A549 (cell line): ENCODE measurements around the gene TAS2R60.

Experiments used
- BHLHE40 ChIP-seq: IDR thresholded peaks from 2 replicates; pipeline ENCODE4 v1.6.1; 2012; ENCODE audit warnings: low read depth, low read length, inconsistent platforms
- CHD2 ChIP-seq: fragments of 150-350 bp; IDR thresholded peaks from 2 replicates; pipeline ENCODE4 v1.6.1; 2014; ENCODE audit warnings: low read length; ENCODE audit not compliant: partially characterized antibody
- CTCF ChIP-seq: fragments of >200 bp; sonication (Bioruptor Twin); formaldehyde crosslinking; IDR thresholded peaks from 3 replicates; pipeline ENCODE4 v1.5.1; 2016
- ELK1 ChIP-seq: fragments of 150-350 bp; IDR thresholded peaks from 2 replicates; pipeline ENCODE4 v1.6.1; 2014; ENCODE audit warnings: low read depth, mild to moderate bottlenecking, low read length
- ESRRA ChIP-seq: fragments of 150-350 bp; IDR thresholded peaks from 2 replicates; pipeline ENCODE4 v1.6.1; 2014; ENCODE audit warnings: mild to moderate bottlenecking, low read length, borderline replicate concordance
- JUN ChIP-seq, 2 experiments: fragments of >200 bp; sonication (Bioruptor Twin); formaldehyde crosslinking; IDR thresholded peaks; 2 replicates in 1 of 2; 3 replicates in 1 of 2; pipeline ENCODE4 v1.6.1; 2016 to 2017
- MAFK ChIP-seq: fragments of 450-650 bp; IDR thresholded peaks from 2 replicates; pipeline ENCODE4 v1.6.1; 2014; ENCODE audit not compliant: partially characterized antibody
- NPAS2 ChIP-seq: fragments of 250-450 bp; sonication (Bioruptor Pico); IDR thresholded peaks from 2 replicates; pipeline ENCODE4 v1.8.0; 2022; ENCODE audit warnings: mild to moderate bottlenecking, moderate library complexity, borderline replicate concordance
- POLR2AphosphoS2 ChIP-seq: conservative IDR thresholded peaks from 2 replicates; pipeline ENCODE4 v1.6.1; 2012; ENCODE audit warnings: low read length, improper control_type of control experiment, inconsistent platforms

GRCh38 chr7:143459359-143459758 lies 16.1 kb downstream of the TAS2R60 start:
- TF ChIP-seq NPAS2 (CRISPR knock-in tag) = no peak
- no peak for TF ChIP-seq ESRRA
- TF ChIP-seq CTCF = no peak
- no peak for TF ChIP-seq BHLHE40
- no peak for TF ChIP-seq ELK1
- no peak for TF ChIP-seq JUN (IDR thresholded peaks at IDR 0.05)
- no peak for TF ChIP-seq CHD2
- TF ChIP-seq MAFK = no peak
- TF ChIP-seq POLR2AphosphoS2 = no peak
